Measurements from ENCODE around the gene MGAT4B.
"Not testable (repeated sequence)": the region's sequence is repeated elsewhere in the genome, so short reads cannot be mapped to it uniquely, and the experiment has no call there.

Gene MGAT4B

DNA sequence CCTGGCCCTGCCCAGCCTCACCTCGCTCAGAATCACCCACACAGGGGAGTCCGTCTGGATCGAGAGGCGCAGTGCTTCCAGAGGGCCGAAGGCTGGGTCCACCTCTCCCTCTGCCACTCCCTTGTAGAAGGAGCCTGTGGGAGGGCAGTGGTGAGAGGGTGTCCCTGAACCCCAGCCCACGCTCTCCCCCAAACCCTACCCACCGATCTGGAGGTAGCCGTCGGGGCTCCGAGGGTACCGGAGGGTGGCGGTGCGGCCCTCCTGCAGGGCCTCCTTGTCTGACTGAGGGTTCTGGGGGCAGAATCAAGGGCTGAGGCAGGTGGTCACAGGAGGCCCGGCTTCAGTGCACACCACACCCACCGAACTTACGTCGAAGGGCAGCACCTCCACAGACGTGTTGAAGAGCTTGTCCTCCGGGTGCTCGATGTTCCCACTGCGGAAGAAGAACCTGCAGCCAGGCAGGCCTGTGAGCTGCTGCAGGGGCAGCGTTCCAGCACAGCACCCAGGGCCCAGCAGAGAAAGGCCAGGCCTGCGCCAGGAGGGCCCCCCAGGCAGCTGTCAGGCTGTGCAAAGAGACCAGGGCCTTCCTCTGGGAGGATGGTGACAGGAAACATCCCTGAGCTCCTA is 8.4 kb downstream of the MGAT4B start:
- no peak overlapping the region for H3K4me3 ChIP-seq (ENCODE audit: low read length)
- DNase-seq (ENCODE audit: low read depth, low spot score): no peak

- H3K4me3 ChIP-seq (ENCODE audit: low read length): no peak overlapping the region
- DNase-seq (ENCODE audit: low read depth, low spot score): no peak
Measured at GRCh38 chr5:179797741-179798140, 8.9 kb downstream of the MGAT4B start.

DNA sequence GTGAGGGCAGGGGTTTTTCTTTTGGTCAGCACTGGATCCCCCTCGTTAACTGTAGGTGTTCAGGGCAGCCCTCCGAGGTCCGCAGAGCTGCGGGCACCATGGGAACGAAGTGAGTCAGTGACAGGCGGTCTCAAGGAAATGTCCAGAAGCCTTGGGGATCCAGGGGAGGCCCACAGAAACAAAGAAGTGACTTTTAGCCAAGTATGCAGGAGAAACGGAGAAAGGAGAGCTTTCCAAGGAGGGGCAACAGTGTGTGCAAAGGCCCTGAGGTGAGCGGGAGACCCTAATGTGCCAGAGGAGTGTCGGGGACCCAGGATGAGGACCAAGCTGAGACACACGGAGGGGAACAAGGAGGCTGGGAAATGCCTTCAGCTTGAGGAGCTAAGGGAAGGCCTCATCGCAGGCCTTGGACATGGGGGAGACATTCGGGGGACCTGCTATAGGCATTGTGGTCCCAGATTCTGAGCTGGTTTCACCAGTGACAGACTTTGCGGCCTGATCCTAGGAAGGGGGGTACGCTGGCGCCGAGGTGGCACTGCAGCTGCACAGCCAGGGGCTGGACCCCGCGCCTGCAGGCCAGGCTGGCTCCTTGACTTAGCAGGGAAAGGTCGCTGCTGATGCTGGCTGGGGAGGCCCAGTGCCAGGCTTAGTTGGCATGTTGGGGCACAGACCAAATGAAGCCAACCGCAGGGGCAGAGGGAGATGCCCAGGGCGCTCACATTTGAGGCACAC is 9.6 kb downstream of the MGAT4B start:
- H3K4me3 ChIP-seq (ENCODE audit: low read length): no peak overlapping the region
- DNase-seq (ENCODE audit: low read depth, low spot score): no peak

DNA sequence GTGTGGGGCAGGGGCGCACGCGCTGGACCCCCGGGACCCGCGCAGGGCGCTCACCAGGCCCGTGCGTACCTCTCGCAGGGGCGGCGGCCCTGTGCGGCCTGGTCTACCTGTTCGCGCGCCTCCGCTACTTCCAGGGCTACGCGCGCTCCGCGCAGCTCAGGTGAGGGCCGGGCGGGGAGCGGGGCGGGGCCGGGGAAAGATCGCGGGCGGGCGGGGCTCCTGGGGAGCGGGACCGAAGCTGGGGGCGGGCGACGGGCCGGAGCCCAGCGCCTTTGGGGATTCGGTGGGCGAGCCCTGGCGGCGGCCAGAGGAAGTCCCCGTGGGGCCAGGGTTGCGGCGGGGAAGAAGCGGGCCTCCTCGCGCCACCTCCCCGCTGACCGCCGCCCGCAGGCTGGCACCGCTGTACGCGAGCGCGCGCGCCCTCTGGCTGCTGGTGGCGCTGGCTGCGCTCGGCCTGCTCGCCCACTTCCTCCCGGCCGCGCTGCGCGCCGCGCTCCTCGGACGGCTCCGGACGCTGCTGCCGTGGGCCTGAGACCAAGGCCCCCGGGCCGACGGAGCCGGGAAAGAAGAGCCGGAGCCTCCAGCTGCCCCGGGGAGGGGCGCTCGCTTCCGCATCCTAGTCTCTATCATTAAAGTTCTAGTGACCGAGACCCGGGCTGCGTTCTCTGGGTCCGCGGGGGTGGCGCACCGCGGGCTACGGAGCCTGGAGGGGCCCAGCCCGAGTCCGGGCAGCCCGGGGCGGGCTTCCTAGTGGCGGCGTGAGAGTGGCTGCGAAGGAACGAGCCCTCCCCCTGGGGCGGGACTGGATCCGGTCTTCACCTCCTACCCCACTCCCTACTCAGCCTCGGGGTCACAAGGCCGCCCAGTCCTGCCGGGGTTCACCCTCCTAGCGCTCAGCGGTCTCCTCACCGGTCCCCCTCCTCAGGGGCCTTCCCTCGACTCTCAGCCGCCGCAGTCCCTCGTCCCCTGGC is 10.5 kb downstream of the MGAT4B start:
- DNase-seq (ENCODE audit: low read depth, low spot score): peak; percentile 19
- H3K4me3 ChIP-seq (ENCODE audit: low read length): peak overlapping the region; percentile 44

GRCh38 chr5:179795049-179795862 is 11.4 kb downstream of the MGAT4B start:
- H3K4me3 ChIP-seq (ENCODE audit: low read length): peak overlapping the region; percentile 9; the same call in 1 of the 2 replicates
- DNase-seq (ENCODE audit: low read depth, low spot score): no peak

- no peak for DNase-seq (ENCODE audit: low read depth, low spot score)
- no peak overlapping the region for H3K4me3 ChIP-seq (ENCODE audit: low read length)
Measured at GRCh38 chr5:179794575-179794974, 12.1 kb downstream of the MGAT4B start.

DNA sequence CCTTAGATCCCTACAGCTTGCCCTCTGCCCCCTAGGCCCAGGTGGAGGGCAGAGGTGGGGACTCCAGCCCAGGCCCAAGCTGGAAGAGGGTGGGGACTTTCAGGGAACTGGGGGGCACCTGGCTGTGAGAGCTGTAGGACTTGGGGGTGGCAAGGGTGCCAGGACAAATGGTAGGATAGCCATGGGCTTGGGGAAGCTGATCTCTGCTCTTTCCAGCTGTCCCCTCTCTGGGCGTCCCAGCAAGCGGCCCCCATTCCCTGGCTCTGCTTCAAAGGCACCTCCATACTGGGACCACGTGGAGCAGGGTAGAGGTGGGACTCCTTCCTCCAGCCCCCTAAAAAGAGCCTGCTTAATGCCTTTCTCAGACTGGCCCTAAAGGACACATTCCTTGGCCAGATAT is 12.5 kb downstream of the MGAT4B start:
- no peak overlapping the region for H3K4me3 ChIP-seq (ENCODE audit: low read length)
- DNase-seq (ENCODE audit: low read depth, low spot score): no peak

GRCh38 chr5:179793468-179794139 is 13.1 kb downstream of the MGAT4B start, which contains the start of gene LTC4S:
LTC4S (plus strand) TSS chr5:179793986; CDS start chr5:179794081, 95 bp downstream.
- H3K4me3 ChIP-seq (ENCODE audit: low read length): no peak within 1 kb of the TSS
- peak; percentile 53 for DNase-seq (ENCODE audit: low read depth, low spot score)

GRCh38 chr5:179792612-179793467 is 13.8 kb downstream of the MGAT4B start:
- no peak for DNase-seq (ENCODE audit: low read depth, low spot score)
- H3K4me3 ChIP-seq (ENCODE audit: low read length): no peak overlapping the region

DNA sequence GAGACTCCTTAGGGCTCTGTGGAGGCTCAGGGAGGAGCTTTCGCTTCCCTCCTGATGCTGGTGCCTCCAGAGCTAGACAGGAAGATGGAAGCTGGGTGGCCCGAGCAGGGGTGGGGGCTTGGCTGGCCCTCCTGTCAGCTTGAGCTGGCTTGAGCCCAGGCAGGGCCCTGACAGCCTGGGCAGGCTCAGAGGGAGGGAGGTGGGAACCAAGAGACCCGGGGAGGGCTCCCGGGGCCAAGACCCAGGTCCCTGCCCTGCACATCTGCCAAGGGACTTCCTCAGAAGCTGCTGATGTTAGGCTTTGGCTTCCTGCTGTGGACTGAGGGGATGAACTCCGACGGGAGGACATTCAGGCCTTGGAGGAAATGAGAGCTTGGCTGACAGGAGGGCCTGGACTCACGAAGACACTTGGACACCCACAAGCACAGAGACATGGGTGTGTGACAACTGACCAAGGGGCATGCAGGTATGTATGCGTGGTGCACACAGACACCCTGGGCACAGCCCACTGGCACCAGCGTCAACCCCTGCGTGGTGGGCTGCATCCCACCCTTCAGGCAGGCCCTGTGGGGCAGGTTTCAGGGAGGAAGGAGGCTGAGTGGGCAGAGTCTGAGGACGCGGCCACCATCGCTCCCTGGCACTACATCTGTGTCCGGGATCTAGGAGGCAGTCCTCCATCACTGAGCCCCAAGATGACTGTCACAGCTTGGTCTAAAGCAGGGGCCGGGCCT is 14.6 kb downstream of the MGAT4B start:
- H3K4me3 ChIP-seq (ENCODE audit: low read length): no peak overlapping the region
- DNase-seq (ENCODE audit: low read depth, low spot score): no peak

DNA sequence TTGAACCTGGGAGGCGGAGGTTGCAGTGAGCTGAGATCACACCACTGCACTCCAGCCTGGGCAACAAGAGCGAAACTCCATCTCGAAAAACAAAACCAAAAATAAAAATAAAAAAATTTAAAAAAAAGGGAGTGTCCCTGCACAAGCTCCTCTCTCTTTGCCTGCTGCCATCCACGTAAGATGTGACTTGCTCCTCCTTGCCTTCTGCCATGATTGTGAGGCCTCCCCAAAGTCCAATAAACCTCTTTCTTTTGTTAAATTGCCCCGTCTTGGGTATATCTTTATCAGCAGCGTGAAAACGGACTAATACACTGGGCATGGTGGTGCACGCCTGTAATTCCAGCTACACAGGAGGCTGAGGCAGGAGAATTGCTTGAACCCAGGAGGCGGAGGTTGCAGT is 17.4 kb downstream of the MGAT4B start:
- not testable (repeated sequence) for DNase-seq (ENCODE audit: low read depth, low spot score); H3K4me3 ChIP-seq (ENCODE audit: low read length)

DNA sequence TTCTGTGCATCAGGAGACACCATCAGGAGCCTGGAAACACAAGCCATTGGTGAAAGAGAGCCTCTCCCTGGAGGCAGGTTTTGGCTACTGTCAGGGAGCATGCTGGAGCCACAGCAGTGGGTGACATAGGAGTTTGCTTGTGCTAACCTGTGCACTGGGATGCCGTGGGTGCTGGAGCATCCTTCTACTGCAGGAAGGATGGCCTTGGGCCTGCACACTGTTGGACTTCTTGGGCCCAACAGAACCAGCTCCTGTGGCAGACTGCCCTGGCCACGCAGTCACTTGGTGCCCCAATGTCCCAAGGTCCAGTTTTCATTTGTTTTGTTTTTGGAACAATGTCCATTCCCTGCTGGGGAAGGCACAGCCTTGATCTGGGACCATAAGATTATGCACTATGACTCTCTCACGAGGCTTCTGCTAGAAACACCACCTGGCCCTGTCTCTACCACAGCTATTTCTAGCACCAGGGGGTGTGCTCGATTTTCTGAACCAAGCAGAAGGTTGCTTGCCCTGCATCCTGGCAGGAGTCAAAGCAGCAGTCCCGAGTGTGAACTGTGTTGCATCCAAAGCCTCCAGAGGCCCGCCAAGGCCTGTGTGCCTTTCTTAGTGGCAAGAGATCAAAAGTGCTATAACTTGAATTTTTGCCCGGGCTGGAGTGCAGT is 18.3 kb downstream of the MGAT4B start:
- DNase-seq (ENCODE audit: low read depth, low spot score): no peak
- H3K4me3 ChIP-seq (ENCODE audit: low read length): no peak overlapping the region

DNA sequence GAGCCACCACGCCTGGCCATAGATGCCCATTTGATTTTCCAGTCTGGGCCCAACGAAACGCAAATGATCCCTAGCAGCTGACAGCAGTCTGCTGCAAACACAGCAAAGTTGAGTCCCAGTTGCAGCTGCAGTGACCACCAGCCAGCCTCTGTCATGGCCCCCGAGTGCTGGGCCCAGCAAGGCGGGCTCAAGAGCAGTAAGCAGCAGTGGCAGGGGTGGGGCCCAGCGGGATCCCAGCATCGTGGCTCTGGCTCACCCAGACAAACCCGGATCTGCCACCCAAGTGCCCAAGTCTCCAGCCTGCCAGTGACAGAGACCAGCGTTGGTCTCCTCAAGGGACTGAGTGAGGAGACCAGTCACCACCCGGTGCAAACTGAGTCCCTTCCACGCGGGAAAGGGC is 19.8 kb downstream of the MGAT4B start:
- no peak for DNase-seq (ENCODE audit: low read depth, low spot score)
- H3K4me3 ChIP-seq (ENCODE audit: low read length): no peak overlapping the region

GRCh38 chr5:179783128-179783527 is 23.5 kb downstream of the MGAT4B start:
- DNase-seq (ENCODE audit: low read depth, low spot score): no peak
- H3K4me3 ChIP-seq (ENCODE audit: low read length): no peak overlapping the region

DNA sequence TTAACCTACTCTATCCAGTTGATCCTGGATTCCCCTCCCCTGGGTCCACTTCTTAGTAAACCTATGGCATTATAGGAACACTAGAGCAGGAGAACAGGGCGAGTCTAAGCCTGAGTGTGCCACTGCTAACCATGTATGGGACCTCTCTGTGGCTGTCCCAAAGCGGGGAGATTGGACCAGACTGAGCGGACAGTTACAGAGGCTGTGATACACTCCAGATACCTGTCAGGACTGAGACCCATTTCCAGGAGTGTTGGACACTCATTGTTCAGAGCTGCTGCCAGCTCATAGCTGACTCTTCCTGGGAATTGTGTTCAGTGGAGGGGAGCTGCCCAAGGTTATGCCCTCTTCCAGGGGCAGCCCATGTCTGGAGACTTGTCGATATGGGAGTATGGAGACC is 24.8 kb downstream of the MGAT4B start:
- H3K4me3 ChIP-seq (ENCODE audit: low read length): no peak overlapping the region
- no peak for DNase-seq (ENCODE audit: low read depth, low spot score)

- no peak for DNase-seq (ENCODE audit: low read depth, low spot score)
- H3K4me3 ChIP-seq (ENCODE audit: low read length): no peak overlapping the region
Measured at GRCh38 chr5:179780362-179780761, 26.3 kb downstream of the MGAT4B start.
